ENCODE data around the gene LIPN.

DNA sequence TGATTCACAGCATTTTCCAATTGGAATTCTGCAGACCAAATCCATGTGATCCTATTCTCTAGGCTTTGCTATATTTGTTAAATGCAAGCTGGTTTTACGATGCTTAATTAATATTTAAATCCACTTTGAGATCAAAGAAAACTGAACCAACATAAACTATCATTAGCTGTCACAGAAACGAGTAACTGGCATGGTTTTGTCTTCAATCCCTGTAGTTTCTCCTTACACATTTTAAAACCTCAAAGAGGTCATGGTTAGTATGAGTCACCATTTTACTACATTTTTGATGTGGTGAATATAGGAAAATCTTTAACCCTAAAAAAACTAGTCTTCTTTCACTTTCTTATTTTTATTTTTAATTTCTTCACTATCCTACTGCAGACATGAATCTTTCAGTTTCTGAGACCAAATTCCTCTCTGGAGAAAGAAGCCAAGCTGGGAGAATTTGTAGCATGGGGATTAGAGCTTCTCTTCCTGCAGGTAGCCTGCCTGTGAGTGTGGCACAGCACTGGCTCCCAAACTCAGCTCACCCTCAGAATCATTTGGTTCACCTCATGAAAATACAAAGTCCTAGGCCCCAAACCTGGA is 34.0 kb downstream of the LIPN start:
- TF ChIP-seq, protein P1, sequence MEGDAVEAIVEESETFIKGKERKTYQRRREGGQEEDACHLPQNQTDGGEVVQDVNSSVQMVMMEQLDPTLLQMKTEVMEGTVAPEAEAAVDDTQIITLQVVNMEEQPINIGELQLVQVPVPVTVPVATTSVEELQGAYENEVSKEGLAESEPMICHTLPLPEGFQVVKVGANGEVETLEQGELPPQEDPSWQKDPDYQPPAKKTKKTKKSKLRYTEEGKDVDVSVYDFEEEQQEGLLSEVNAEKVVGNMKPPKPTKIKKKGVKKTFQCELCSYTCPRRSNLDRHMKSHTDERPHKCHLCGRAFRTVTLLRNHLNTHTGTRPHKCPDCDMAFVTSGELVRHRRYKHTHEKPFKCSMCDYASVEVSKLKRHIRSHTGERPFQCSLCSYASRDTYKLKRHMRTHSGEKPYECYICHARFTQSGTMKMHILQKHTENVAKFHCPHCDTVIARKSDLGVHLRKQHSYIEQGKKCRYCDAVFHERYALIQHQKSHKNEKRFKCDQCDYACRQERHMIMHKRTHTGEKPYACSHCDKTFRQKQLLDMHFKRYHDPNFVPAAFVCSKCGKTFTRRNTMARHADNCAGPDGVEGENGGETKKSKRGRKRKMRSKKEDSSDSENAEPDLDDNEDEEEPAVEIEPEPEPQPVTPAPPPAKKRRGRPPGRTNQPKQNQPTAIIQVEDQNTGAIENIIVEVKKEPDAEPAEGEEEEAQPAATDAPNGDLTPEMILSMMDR (IDR thresholded peaks at IDR 0.05; ENCODE audit: poor library complexity, severe bottlenecking): no peak
- TF ChIP-seq MXI1 (conservative IDR thresholded peaks at IDR 0.05; ENCODE audit: poor library complexity, severe bottlenecking): no peak
- no peak for TF ChIP-seq RAD21 (conservative IDR thresholded peaks at IDR 0.05)
- no peak for TF ChIP-seq TAF1 (IDR thresholded peaks at IDR 0.05; ENCODE audit: low read depth)
- TF ChIP-seq POLR2AphosphoS5 (IDR thresholded peaks at IDR 0.05): no peak
- TF ChIP-seq, protein P2, sequence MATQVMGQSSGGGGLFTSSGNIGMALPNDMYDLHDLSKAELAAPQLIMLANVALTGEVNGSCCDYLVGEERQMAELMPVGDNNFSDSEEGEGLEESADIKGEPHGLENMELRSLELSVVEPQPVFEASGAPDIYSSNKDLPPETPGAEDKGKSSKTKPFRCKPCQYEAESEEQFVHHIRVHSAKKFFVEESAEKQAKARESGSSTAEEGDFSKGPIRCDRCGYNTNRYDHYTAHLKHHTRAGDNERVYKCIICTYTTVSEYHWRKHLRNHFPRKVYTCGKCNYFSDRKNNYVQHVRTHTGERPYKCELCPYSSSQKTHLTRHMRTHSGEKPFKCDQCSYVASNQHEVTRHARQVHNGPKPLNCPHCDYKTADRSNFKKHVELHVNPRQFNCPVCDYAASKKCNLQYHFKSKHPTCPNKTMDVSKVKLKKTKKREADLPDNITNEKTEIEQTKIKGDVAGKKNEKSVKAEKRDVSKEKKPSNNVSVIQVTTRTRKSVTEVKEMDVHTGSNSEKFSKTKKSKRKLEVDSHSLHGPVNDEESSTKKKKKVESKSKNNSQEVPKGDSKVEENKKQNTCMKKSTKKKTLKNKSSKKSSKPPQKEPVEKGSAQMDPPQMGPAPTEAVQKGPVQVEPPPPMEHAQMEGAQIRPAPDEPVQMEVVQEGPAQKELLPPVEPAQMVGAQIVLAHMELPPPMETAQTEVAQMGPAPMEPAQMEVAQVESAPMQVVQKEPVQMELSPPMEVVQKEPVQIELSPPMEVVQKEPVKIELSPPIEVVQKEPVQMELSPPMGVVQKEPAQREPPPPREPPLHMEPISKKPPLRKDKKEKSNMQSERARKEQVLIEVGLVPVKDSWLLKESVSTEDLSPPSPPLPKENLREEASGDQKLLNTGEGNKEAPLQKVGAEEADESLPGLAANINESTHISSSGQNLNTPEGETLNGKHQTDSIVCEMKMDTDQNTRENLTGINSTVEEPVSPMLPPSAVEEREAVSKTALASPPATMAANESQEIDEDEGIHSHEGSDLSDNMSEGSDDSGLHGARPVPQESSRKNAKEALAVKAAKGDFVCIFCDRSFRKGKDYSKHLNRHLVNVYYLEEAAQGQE (IDR thresholded peaks at IDR 0.05; ENCODE audit: borderline replicate concordance): no peak
- TF ChIP-seq EZH2 (IDR thresholded peaks at IDR 0.05; ENCODE audit: borderline replicate concordance, insufficient read depth, low read length, poor library complexity, severe bottlenecking): no peak

Data from neural cell (in vitro differentiated cells).